HG02938 (cell line): Measurements from ENCODE around the gene FGF2.
"Not testable (repeated sequence)": the region's sequence is repeated elsewhere in the genome, so short reads cannot be mapped to it uniquely, and the experiment has no call there.

Source experiments
- ATAC-seq: cut with Tn5 transposase; IDR thresholded peaks from one replicate; pipeline ENCODE4 v1.9.1; 2021; ENCODE audit warnings: mild to moderate bottlenecking, moderate library complexity; ENCODE audit not compliant: unreplicated experiment

FGF2 gene

DNA sequence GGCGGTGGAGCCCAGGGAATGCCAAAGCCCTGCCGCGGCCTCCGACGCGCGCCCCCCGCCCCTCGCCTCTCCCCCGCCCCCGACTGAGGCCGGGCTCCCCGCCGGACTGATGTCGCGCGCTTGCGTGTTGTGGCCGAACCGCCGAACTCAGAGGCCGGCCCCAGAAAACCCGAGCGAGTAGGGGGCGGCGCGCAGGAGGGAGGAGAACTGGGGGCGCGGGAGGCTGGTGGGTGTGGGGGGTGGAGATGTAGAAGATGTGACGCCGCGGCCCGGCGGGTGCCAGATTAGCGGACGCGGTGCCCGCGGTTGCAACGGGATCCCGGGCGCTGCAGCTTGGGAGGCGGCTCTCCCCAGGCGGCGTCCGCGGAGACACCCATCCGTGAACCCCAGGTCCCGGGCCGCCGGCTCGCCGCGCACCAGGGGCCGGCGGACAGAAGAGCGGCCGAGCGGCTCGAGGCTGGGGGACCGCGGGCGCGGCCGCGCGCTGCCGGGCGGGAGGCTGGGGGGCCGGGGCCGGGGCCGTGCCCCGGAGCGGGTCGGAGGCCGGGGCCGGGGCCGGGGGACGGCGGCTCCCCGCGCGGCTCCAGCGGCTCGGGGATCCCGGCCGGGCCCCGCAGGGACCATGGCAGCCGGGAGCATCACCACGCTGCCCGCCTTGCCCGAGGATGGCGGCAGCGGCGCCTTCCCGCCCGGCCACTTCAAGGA, at the start of gene FGF2:
Gene FGF2 (plus strand): TSS at position 279 of the 705 bp plus-strand sequence. CDS start 344 bp downstream, at position 623.
- peak; percentile 2 for ATAC-seq

DNA sequence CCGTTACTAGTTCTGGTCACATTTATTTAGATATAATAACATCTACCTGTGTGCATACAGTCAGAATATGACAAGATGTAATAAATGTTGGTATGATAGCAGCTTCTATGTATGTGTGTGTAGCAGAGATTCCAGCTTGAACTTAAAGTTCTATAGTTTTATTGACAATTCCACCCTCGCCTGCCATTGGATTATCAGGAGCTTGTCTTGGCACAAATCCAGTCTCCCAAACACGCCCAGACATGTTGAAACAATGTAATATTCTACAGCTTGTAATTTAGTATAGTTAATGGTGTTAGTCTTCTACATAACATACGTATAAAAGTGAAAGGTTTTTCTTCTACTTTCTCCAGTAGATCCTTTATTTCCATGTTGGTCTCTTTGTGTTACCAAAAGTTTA, 49.7 kb upstream of the FGF2 start:
- ATAC-seq: no peak

DNA sequence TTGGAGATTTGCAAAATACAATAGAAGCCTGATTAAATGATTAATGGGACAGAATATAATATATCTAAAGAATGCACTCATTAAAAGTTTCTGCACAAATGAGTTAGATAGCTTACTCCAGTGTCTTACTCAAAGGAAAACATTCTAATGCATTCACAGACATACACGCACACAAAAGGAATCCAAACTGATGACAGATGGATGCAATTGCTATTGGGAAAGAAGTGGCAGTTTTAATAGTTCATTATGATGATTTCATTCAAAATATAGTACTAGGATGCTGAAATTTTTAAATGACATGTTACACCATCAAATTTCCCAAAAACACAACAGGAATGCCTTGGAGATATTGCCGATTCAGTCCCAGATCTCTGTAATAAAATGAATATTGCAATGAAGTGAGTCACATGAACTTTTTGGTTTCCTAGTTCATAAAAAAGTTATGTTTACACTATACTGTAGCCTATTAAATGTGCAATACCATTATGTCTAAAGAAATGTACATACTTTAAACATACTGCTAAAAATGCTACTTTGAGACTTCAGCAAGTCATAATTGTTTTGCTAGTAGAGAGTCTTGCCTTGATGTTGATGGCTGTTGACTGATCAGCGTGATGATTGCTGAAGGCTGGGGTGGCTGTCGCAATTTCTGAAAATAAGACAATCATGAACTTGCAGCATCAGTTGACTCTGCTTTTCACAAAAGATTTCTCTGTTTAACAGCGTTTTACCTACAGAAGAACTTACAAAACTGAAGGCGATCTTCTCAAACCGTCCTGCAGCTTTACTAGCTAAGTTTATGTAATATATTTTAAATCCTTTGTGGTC, 48.6 kb upstream of the FGF2 start:
- no peak for ATAC-seq

DNA sequence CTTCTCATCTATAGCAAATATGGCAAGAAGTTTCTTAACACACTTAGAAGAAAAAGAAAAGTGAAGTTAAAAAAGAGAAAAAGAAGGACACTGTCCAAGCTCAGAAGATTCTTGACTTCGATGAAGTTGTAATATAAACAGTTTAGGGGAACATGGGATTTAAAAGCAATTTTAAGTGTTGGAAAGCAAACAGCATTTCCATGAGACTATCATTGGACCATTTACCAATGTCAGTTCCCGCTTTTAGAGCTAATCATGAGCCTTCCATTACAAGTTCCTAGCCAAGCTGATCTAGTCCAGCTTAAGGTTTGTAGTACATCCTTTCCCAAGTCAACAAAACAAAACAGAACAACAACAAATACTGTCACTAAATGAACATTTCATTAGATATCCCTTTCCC, 45.1 kb upstream of the FGF2 start:
- no peak for ATAC-seq

DNA sequence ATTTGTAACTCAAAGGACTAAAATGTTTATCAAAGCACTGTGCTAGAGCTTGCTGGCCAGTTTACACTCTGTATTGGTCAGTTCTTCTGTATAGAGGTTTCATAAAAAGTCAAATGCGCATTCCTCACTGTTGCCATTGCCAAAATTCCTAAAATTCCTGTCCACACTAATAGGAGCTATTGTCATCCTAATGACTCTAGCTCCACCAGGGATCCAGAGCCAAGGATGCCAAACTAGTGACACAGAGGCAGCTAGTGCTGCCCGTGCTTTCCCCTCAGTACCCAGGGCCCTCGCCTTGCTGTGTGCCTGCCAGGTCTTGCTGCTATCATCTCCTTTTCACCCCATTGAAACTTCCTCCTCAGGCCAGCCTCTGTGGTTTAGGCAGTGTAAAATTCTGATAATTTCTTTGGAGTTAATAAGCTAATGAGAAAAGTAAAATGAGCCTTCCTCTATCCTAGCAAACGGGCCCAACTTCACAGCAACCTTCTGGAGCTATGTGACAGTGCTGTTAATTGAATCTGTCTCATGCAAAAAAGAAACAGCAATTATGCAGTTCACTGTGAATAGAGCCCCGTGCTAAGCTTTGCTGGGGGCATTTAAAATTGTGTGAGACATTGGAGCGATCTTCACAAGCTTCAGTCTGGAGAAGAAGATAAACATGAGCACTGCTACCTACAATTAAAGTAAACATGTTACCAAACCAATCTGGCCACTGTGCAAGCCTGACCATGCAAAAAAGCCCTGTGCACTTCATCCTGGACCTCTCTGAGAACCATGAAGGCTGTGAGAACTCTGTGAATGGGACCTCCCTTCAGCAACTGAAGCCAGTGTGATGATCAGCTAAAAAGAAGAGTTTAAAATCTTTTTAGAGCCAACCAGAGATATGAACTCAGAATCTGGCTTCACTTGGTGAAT, 43.1 kb upstream of the FGF2 start:
- no peak for ATAC-seq

DNA sequence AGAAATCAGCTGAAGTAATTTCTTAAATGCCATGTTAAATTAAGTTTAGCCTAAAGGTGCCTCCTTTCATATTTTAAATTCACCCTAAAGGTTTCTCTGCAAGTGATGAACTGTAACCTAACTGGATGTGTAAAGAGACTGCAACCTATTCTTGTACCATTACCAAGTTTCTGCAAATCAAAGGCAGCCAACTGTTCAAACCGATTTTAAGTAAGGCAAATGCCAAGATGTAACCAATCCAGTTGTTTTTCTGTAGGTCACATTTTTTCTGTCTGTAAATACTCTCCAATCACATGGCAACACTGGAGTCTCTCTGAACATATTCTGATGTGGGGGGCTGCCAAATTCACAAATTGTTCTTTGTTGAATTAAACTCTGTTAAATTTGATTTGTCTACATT, 42.4 kb upstream of the FGF2 start:
- ATAC-seq: no peak

DNA sequence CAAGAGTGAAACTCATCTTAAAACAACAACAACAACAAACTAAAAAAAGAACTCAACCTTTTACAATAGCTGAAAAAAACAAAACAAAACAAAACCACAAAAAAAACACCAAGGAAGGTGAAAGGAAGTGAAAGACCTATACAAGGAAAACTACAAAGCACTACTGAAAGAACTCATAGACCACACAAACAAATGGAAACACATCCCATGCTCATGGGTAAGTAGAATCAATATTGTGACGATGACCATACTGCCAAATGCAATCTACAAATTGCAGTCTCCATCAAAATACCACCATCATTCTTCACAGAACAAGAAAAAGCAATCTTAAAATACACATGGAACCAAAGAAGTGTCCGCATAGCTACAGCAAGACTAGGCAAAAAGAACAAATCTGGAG, 41.5 kb upstream of the FGF2 start:
- ATAC-seq: no peak

DNA sequence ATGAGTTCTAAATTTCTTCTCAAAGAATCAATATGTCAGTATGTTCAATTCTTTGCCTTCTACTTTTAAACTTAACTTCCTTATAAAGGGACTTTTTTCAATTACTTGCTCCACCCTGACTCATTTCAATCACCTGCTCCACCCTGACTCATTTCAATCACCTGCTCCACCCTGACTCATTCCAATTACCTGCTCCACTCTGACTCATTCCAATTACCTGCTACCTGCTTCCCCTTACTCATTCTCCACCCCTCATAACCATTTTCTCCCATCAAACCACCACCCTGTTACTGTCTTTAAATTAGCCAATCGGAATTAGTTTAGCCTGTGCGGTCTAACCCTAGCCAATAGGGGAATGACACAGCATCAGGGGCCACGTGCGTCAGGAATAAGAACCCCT, 40.3 kb upstream of the FGF2 start:
- ATAC-seq: not testable (repeated sequence)

DNA sequence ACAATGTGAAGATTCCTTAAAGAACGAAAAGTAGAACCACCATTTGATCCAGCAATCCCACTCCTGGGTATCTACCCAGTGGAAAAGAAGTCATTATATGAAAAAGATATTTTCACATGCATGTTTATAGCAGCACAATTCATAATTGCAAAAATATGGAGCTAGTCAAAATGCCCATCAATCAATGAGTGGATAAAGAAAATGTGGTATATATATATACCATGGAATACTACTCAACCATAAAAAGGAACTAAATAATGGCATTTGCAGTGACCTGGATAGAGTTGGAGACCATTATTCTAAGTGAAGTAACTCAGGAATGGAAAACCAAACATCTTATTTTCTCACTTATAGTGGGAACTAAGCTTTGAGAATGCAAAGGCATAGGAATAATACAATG, 39.7 kb upstream of the FGF2 start:
- not testable (repeated sequence) for ATAC-seq

DNA sequence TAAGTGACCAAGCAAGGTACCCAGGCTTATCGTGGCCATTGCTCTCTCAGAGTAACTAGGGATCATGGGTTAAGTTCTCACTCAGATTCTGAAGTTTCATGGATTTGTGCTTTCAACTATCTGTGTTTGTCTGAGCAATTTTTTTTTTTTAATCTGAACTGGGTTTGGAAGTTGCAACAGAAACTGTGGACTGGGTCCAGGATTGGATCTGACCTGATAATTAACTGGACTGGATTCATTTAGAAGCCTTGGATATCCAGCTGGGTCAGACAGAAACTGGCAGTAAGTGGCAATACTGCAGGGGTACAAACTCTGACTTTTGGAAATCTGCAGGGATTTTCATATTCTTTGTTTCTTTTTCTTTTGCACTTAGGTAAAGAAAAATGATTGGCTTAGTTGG, 38.7 kb upstream of the FGF2 start:
- no peak for ATAC-seq

DNA sequence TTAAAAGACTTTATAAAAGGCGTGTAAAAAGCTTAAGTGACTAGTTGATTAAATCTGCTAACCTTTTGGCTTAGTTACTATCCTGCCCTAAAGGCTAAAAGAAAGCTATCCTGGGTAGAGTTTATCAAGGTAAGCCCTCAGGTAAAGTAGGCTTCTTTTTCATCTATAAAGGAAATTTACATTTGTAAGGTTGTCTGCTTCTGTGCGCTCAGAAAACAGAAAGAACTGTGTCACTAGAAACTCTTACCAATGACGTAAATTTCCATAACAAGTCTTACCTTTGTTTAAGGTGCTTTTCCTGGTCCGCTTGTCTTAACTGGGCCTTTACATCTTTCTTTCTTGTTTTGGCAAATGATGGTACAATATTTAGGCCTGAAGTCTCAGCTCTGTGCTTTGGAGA, 37.7 kb upstream of the FGF2 start:
- ATAC-seq: no peak

DNA sequence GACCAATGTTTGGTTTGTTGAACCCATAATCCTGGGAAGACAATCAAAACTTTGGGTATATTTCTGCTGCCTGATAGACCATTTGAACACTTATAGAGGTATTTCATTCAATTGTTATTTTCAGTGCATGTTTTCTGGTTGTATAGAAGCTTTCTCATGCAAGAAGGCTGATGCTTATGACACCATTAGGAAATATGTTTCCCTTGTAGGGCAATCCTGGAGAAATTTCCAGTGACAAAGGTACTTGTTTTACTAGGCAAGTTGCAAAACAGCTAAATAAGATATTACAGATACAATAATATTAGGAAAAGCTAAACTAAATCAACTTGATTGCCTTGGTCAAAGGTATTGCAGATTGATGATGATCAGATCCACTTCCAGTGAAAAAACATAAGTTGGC, 32.8 kb upstream of the FGF2 start:
- no peak for ATAC-seq

DNA sequence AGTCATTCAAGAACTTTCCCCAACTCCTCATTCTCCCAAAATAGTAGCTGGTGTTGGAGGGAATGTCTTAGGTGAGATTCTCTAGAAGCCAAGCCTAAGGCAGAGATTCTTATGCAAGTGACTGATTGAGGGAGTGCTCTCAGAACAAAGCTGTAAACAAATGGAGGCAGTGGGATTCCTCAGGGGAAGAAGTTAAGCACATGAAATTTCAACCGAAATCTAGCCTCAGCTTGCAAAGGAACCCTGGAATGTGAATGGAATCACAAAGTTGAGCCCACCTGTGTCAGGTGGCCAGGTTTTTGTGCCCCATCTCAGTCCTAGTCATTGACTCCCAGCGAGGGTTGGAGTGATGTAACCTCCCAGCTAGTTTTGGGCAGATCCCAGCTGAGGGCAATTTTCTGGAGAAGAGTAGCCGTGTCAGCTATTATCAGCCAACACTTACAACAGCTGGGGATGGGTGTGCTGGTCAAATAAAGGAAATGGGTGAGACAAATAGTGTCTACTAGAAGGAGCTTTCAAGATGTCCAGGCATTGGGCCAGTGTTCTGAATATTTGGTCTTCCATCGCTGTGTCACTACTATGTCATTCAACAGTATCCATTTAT, 29.7 kb upstream of the FGF2 start:
- ATAC-seq: no peak

DNA sequence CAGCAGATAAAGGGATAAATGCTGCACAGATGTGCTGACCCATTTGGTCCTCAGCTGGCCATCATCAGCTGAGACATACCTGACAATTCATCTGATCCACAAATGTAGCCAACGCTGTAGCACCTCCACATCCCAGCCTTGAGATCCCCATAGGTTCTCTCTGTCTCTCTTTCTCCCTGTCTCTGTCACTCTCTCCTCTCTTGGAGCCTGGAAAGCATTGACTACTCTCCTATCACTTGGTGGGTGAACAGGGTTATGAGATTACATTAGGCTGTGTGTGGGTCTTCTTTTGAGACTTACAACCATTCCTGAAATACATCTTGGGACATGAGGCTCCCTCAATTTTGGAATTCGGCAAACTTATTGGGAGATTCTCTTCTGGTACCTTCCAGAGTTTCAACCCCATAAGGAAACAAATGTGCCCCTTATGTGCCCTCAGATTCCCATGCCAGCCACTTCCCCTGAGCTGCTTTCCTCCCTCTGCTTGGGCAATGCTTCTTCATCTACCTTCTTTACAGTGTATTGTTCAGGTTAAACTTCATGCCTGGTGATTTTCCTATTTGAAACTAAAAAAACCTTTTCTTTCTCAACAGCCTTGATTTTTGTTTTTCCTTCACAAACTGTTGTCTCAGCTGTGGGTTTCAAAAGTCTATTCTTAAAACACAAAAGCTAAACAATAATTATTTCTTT, 29.1 kb upstream of the FGF2 start:
- no peak for ATAC-seq

DNA sequence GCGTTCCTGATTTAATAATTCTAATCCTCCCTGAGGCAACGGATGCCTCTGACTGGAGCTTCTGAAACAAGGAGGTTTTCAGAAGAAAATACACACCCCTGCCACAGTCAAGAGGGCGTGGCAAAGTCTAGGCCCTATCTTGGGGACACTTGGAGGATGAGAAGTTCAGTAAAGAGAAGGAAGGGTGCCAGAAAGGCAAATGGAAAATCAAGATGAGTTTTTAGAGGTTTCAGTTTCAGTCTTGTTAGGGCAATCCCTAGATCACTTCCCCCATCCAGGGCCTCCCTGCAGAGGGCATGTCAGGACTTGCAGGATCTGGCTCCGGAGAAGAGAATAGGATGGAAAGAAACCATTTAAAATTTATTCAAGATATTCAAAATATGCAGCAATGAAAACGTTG, 28.5 kb upstream of the FGF2 start:
- ATAC-seq: no peak

DNA sequence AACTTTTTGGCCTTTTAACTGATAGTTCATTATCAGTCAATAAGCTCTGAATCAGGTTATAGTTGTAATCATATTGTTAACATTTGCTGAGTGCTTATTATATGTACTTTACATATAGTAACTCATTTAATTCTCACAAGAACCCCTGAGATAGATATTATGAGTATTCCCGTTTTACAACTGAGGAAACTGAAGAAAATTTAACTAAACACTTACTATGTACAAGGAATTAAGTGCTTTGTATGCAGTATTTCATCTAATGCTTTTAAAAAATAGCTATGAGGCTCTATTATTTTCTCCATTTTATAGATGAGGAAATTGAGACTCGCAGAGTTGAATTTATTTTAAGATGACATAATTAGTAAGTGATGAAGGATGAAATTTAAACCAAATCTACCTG, 27.7 kb upstream of the FGF2 start:
- no peak for ATAC-seq

DNA sequence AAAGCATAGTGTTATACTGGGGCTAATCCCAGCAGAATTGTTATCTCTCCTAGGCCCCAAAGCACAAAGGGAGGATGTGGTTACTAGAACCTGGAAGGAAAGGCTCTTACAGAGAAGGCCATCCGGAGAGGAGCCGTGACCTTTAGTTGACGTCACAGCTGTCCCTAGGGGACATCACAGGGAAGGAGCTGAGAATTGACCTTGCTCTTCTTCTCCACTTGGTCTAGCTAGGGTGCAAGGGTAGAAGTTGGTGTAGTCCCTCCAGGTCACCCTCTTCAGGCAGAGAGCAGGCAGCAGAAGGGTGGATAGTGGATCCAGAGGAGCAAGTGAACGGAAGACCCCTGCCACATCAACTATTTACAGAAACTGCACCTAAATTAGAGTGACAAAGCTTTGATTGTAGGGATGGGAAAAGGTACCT, 22.8 kb upstream of the FGF2 start:
- ATAC-seq: no peak

DNA sequence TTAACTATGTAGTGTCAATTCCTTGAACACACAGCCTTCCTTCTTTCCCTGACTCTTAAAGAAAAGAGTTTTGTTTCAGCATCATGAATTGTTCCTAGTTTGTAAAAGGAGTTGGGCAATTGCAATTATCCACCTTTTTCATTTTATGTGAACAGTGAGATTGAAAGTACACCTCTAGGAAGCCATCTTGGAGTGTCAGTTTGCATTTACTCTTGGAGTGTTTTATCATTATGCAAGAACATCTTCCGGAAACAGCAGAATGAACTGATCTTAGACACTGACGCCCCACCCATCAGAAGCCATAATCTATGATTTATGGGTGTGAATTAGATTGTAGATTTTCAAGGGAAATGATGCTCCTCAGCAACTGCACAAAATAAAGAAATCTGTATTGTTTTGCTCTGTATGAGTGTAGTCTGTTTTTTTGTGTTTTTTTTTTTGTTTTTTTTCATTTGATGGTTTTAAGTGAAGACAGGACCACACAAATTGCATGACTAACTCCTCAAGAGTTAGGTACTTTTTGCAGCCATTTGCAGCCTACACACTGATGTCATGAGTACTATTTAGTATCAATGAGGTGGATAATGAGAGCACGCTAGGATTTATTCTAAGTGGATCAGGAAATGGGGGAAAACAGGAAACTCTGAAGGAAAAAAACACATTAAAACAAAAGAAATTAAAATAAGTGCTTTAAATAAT, 19.5 kb upstream of the FGF2 start:
- no peak for ATAC-seq

DNA sequence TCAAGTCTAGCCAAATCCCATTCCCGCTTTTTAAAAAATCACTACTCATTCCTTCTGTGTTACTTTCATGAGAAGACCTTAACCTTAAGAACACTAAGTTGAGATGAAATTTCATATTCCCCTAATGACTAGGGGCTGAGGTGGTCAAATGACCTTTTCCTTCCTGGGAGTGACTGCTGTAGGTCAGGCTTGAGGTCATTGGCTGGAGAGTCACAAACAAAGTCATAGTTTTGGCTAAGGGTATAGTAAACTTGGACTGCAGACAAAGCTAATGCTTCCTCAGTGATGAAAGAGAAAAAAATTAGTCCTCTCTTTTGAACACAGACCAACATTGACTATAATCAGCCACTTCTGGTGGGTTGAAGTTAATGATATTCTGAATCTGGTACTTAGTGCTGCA, 16.0 kb upstream of the FGF2 start:
- ATAC-seq: no peak

DNA sequence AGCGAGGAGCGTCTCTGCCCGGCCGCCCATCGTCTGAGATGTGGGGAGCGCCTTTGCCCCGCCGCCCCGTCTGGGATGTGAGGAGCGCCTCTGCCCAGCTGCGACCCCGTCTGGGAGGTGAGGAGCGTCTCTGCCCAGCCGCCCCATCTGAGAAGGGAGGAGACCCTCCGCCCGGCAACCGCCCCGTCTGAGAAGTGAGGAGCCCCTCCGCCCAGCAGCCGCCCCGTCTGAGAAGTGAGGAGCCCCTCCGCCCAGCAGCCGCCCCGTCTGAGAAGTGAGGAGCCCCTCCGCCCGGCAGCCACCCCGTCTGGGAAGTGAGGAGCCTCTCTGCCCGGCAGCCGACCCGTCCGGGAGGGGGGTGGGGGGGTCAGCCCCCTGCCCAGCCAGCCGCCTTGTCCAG, 14.8 kb upstream of the FGF2 start:
- not testable (repeated sequence) for ATAC-seq
